ENCODE data around the gene NAA38.
"Not testable (repeated sequence)": the region's sequence is repeated elsewhere in the genome, so short reads cannot be mapped to it uniquely, and the experiment has no call there.

Gene NAA38

DNA sequence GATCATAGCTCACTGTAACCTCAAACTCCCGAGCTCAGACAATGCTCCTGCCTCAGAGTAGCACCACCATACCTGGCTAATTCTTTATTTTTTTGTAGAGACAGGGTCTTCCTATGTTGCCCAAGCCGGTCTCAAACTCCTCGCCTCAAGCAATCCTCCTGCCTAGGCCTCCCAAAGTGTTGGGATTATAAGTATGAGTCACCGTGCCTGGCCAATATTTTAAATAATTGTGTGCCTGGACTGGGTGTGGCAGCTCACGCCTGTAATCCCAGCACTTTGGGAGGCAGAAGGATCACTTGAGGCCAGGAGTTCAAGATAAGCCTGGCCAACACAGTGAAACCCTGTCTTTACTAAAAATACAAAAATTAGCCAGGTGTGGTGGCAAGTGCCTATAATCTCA lies 7.0 kb upstream of the NAA38 start:
- H3K18ac ChIP-seq (ENCODE audit: low read length); H3K9ac ChIP-seq (ENCODE audit: low read length); H4K8ac ChIP-seq (ENCODE audit: low read depth, low read length); H2AK5ac ChIP-seq (ENCODE audit: low read length); H3K4me1 ChIP-seq (ENCODE audit: control insufficient read depth in 1 of 2, insufficient read depth in 2 of 2, low read length in 2 of 2); H3K4ac ChIP-seq (ENCODE audit: low read depth, low read length); H3K79me2 ChIP-seq (ENCODE audit: control insufficient read depth, insufficient read depth, low read length, poor library complexity); H3K14ac ChIP-seq (ENCODE audit: low read length); H2BK12ac ChIP-seq (ENCODE audit: low read length); H3K79me1 ChIP-seq (ENCODE audit: low read length); H3K23ac ChIP-seq (ENCODE audit: low read length); H4K91ac ChIP-seq (ENCODE audit: low read depth, low read length); H2BK120ac ChIP-seq (ENCODE audit: insufficient read depth, low read length, poor library complexity); H3K27ac ChIP-seq (ENCODE audit: low read depth, low read length); H3K4me2 ChIP-seq (ENCODE audit: low read length); H3K9me3 ChIP-seq (ENCODE audit: insufficient read depth, low read depth, low read length); H3K27me3 ChIP-seq (ENCODE audit: insufficient read depth, low read length); H3K4me3 ChIP-seq (ENCODE audit: low read depth, low read length); H2BK5ac ChIP-seq (ENCODE audit: low read depth, low read length, poor library complexity); H4K12ac ChIP-seq (ENCODE audit: low read depth, low read length); H2AFZ ChIP-seq (ENCODE audit: insufficient read depth, low read length, poor library complexity): not testable (repeated sequence)
- DNase-seq, result peak; percentile 57 to 74
- peaks cover 6 to 13% of the 10 kb centered on the region in 2 experiments for H3K36me3 ChIP-seq (ENCODE audit: control insufficient read depth in 1 of 2, insufficient read depth in 2 of 2, low read length in 2 of 2)
- WGBS (ENCODE audit: extremely low coverage, insufficient coverage, insufficient read length), result no CpG with 5 or more reads among the region's 5 CpGs

DNA sequence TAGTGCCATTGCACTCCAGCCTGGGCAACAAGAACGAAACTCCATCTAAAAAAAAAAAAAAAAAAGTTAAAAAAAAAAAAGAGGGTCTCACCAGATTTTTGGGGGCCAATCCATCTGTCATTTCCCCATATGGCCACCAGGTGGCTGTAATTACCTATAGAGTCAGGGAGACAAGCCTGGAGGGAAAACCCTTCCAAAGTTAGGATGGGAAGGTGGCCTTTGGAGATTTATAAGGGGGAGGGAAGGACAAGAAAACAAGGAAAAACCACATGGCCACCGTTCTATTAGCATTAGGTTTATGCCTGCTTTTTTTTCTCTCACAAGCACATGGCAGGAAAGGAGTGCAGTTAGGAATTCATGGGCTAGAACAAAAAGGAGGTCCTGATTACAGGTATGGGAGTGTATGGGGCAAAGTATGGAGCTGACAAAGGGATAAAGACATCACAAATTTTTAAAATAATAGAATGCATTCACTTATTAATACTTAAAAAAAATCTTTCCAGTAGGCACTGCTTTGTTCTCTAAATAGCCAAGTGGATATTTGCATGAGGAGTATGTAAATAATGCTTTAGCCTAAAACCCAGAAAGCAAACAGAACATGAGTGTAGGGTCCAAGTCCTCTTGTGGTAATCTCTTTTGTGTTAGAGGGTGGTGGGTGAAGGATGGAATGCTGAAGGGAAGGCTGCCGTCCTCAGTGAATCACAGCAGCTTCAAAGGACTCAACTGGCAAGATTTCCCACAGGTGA lies 5.5 kb upstream of the NAA38 start:
- no peak overlapping the region for H4K12ac ChIP-seq (ENCODE audit: low read depth, low read length)
- no peaks in the 10 kb centered on the region for H3K9me3 ChIP-seq (ENCODE audit: insufficient read depth, low read depth, low read length)
- H3K36me3 ChIP-seq (ENCODE audit: control insufficient read depth in 1 of 2, insufficient read depth in 2 of 2, low read length in 2 of 2), result peaks cover 6 to 16% of the 10 kb centered on the region in 2 experiments
- no peak overlapping the region for H3K23ac ChIP-seq (ENCODE audit: low read length)
- no peak overlapping the region for H2BK120ac ChIP-seq (ENCODE audit: insufficient read depth, low read length, poor library complexity)
- no peak overlapping the region for H2BK5ac ChIP-seq (ENCODE audit: low read depth, low read length, poor library complexity)
- H3K4ac ChIP-seq (ENCODE audit: low read depth, low read length), result no peak overlapping the region
- WGBS (ENCODE audit: extremely low coverage, insufficient coverage, insufficient read length), result no CpG with 5 or more reads among the region's 3 CpGs
- H2AFZ ChIP-seq (ENCODE audit: insufficient read depth, low read length, poor library complexity), result no peak overlapping the region
- peaks cover 3% of the 10 kb centered on the region for H3K79me1 ChIP-seq (ENCODE audit: low read length)
- peaks cover 3 to 7% of the 10 kb centered on the region in 2 experiments for H3K4me1 ChIP-seq (ENCODE audit: control insufficient read depth in 1 of 2, insufficient read depth in 2 of 2, low read length in 2 of 2)
- H4K8ac ChIP-seq (ENCODE audit: low read depth, low read length), result no peak overlapping the region
- H3K4me2 ChIP-seq (ENCODE audit: low read length), result no peak overlapping the region
- no peak overlapping the region for H2AK5ac ChIP-seq (ENCODE audit: low read length)
- no peak overlapping the region for H2BK12ac ChIP-seq (ENCODE audit: low read length)
- no peak overlapping the region for H3K14ac ChIP-seq (ENCODE audit: low read length)
- no peak overlapping the region for H3K9ac ChIP-seq (ENCODE audit: low read length)
- H3K27ac ChIP-seq (ENCODE audit: low read depth, low read length), result no peak overlapping the region
- no peak overlapping the region for H3K4me3 ChIP-seq (ENCODE audit: low read depth, low read length)
- no peak overlapping the region for H4K91ac ChIP-seq (ENCODE audit: low read depth, low read length)
- peak in 1 of 2 donors; percentile 50 for DNase-seq
- no peaks in the 10 kb centered on the region for H3K27me3 ChIP-seq (ENCODE audit: insufficient read depth, low read length)
- H3K18ac ChIP-seq (ENCODE audit: low read length), result no peak overlapping the region
- no peaks in the 10 kb centered on the region for H3K79me2 ChIP-seq (ENCODE audit: control insufficient read depth, insufficient read depth, low read length, poor library complexity)

DNA sequence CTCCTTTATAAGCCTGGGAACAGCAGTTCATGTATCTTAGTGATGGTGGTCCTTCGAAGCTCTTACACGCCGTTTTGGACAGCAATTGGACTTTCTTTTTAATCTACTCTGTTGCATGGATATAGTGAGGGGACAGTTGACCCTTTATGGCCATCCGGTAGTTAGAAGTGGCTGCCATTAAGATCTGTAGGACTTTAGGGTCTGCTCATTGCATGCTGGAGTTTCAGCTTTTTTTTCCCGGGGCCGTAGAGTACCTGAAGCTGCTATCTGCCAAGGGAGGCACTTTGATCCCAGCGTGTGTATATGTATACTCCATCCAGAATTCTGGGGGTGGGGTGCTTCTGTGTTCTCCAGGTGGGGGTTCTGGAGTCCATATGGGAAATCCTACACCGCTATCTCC lies 1.7 kb upstream of the NAA38 start:
- H2BK12ac ChIP-seq (ENCODE audit: low read length), result no peak overlapping the region
- WGBS (ENCODE audit: extremely low coverage, insufficient coverage, insufficient read length), result no CpG with 5 or more reads among the region's 8 CpGs
- H4K8ac ChIP-seq (ENCODE audit: low read depth, low read length), result no peak overlapping the region
- H3K79me2 ChIP-seq (ENCODE audit: control insufficient read depth, insufficient read depth, low read length, poor library complexity), result peaks cover 2% of the 10 kb centered on the region
- H3K79me1 ChIP-seq (ENCODE audit: low read length), result peaks cover 19% of the 10 kb centered on the region
- H3K4me1 ChIP-seq (ENCODE audit: control insufficient read depth in 1 of 2, insufficient read depth in 2 of 2, low read length in 2 of 2), result peaks cover 18 to 26% of the 10 kb centered on the region in 2 experiments
- no peak overlapping the region for H3K14ac ChIP-seq (ENCODE audit: low read length)
- H4K12ac ChIP-seq (ENCODE audit: low read depth, low read length), result no peak overlapping the region
- H2BK120ac ChIP-seq (ENCODE audit: insufficient read depth, low read length, poor library complexity), result no peak overlapping the region
- no peak overlapping the region for H3K27ac ChIP-seq (ENCODE audit: low read depth, low read length)
- no peak overlapping the region for H3K4me3 ChIP-seq (ENCODE audit: low read depth, low read length)
- H2BK5ac ChIP-seq (ENCODE audit: low read depth, low read length, poor library complexity), result no peak overlapping the region
- peaks cover 9 to 15% of the 10 kb centered on the region in 2 experiments for H3K36me3 ChIP-seq (ENCODE audit: control insufficient read depth in 1 of 2, insufficient read depth in 2 of 2, low read length in 2 of 2)
- no peak overlapping the region for H4K91ac ChIP-seq (ENCODE audit: low read depth, low read length)
- no peak overlapping the region for H3K4ac ChIP-seq (ENCODE audit: low read depth, low read length)
- no peak overlapping the region for H3K9ac ChIP-seq (ENCODE audit: low read length)
- no peak overlapping the region for H2AK5ac ChIP-seq (ENCODE audit: low read length)
- H3K18ac ChIP-seq (ENCODE audit: low read length), result no peak overlapping the region
- H3K9me3 ChIP-seq (ENCODE audit: insufficient read depth, low read depth, low read length), result no peaks in the 10 kb centered on the region
- DNase-seq, result no peak
- H3K23ac ChIP-seq (ENCODE audit: low read length), result no peak overlapping the region
- H2AFZ ChIP-seq (ENCODE audit: insufficient read depth, low read length, poor library complexity), result no peak overlapping the region
- H3K4me2 ChIP-seq (ENCODE audit: low read length), result peak overlapping the region; percentile 78
- no peaks in the 10 kb centered on the region for H3K27me3 ChIP-seq (ENCODE audit: insufficient read depth, low read length)

DNA sequence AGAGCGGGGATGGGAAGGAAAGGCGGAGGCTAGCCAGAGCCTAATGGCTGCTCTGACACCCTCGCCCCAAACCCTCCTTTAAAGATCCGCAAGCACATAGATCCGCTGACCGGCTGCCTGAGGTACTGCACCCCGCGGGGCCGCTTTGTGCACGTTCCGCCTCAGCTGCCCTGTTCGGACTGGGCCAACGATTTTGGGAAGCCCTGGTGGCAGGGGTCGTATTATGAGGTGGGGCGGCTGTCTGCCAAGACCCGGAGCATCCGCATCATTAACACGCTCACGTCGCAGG lies 1.1 kb upstream of the NAA38 start:
- Histone ChIP-seq H3K4ac (ENCODE audit: low read depth, low read length) (no peak overlapping the region), H2BK120ac (ENCODE audit: insufficient read depth, low read length, poor library complexity) (no peak overlapping the region), H4K12ac (ENCODE audit: low read depth, low read length) (peak overlapping the region; percentile 19), H3K18ac (ENCODE audit: low read length) (peak overlapping the region; percentile 24), H2AK5ac (ENCODE audit: low read length) (no peak overlapping the region), H3K36me3 (ENCODE audit: control insufficient read depth in 1 of 2, insufficient read depth in 2 of 2, low read length in 2 of 2) (peaks cover 14 to 17% of the 10 kb centered on the region in 2 experiments), H4K8ac (ENCODE audit: low read depth, low read length) (peak overlapping the region; percentile 83), H3K27ac (ENCODE audit: low read depth, low read length) (no peak overlapping the region), H4K91ac (ENCODE audit: low read depth, low read length) (no peak overlapping the region), H3K79me1 (ENCODE audit: low read length) (peaks cover 19% of the 10 kb centered on the region), H3K79me2 (ENCODE audit: control insufficient read depth, insufficient read depth, low read length, poor library complexity) (peaks cover 2% of the 10 kb centered on the region), H3K14ac (ENCODE audit: low read length) (no peak overlapping the region), H3K9ac (ENCODE audit: low read length) (peak overlapping the region; percentile 13), H2BK12ac (ENCODE audit: low read length) (no peak overlapping the region), H2BK5ac (ENCODE audit: low read depth, low read length, poor library complexity) (no peak overlapping the region), H3K27me3 (ENCODE audit: insufficient read depth, low read length) (no peaks in the 10 kb centered on the region), H3K4me1 (ENCODE audit: control insufficient read depth in 1 of 2, insufficient read depth in 2 of 2, low read length in 2 of 2) (peaks cover 18 to 26% of the 10 kb centered on the region in 2 experiments), H3K4me2 (ENCODE audit: low read length) (peak overlapping the region; percentile 78), H3K23ac (ENCODE audit: low read length) (no peak overlapping the region), H2AFZ (ENCODE audit: insufficient read depth, low read length, poor library complexity) (no peak overlapping the region), H3K9me3 (ENCODE audit: insufficient read depth, low read depth, low read length) (no peaks in the 10 kb centered on the region), H3K4me3 (ENCODE audit: low read depth, low read length) (peak overlapping the region; percentile 73)
- DNase-seq, result peak in 1 of 2 donors; percentile 31
- no CpG with 5 or more reads among the region's 20 CpGs for WGBS (ENCODE audit: extremely low coverage, insufficient coverage, insufficient read length)
